HG03196 (cell line): Measurements from ENCODE around the gene GOLIM4.
"Not testable (repeated sequence)": the region's sequence is repeated elsewhere in the genome, so short reads cannot be mapped to it uniquely, and the experiment has no call there.

ENCODE experiments used
- ATAC-seq: cut with Tn5 transposase; IDR thresholded peaks from one replicate; pipeline ENCODE4 v1.9.1; 2021; ENCODE audit not compliant: unreplicated experiment

GOLIM4 gene, protein sequence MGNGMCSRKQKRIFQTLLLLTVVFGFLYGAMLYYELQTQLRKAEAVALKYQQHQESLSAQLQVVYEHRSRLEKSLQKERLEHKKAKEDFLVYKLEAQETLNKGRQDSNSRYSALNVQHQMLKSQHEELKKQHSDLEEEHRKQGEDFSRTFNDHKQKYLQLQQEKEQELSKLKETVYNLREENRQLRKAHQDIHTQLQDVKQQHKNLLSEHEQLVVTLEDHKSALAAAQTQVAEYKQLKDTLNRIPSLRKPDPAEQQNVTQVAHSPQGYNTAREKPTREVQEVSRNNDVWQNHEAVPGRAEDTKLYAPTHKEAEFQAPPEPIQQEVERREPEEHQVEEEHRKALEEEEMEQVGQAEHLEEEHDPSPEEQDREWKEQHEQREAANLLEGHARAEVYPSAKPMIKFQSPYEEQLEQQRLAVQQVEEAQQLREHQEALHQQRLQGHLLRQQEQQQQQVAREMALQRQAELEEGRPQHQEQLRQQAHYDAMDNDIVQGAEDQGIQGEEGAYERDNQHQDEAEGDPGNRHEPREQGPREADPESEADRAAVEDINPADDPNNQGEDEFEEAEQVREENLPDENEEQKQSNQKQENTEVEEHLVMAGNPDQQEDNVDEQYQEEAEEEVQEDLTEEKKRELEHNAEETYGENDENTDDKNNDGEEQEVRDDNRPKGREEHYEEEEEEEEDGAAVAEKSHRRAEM

DNA sequence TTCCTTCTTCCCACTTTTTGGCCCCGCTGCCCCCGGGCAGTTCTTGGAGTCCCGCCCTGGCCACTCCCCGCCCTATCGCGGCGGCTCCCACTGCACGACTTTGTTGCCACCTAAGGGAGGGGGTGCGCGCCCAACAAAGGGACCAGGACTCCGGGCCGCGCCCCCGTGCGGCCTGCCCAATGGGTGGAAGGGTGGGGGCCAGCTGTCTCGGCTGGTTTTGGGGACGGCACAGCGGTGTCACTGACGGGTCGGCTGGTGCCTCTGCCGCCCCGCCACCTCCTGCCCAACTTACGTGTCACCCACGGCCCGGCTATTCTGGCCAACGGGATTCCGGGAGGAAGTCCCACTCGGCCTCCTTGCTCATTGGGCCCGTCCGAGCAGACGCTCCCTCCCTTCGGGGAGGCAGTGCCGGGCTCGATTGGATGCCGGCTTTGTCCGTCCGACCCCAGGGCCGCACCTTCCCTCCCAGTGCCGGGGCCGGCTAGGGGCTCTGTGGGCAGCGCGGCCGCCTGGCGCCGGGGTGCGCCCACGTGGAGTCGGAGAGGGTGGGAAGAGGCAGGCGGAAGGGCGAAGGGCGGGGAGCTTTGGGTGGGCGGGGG is at the start of gene GOLIM4:
GOLIM4 (minus strand) TSS at position 314 of the 599 bp plus-strand sequence. CDS start 639 bp downstream, outside the sequence.
- ATAC-seq = peak; percentile 88

DNA sequence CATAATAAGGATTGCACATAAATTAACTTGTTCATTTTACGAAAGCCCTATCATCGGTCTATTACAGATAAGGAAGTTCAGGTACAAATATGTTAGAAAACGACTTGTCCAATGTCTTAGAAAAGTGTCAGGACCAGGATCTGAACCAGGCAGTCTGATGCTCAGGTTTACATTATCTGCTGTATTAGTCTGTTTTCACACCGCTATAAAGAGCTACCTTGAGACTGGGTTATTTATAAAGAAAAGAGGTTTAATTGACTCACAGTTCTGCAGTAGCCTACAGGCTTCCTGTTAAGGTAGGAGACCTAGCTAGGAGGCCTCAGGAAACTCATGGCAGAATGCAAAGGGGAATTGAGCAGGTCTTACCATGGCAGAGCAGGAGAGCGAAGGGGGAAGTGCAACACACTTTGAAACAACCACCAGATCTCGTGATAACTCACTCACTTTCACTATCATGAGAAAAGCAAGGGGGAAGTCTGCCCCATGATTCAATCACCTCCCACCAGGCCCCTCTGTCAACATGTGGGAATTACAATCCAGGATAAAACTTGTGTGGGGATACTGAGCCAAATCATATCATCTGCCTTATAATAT is 45.8 kb upstream of the GOLIM4 start:
- ATAC-seq = no peak

DNA sequence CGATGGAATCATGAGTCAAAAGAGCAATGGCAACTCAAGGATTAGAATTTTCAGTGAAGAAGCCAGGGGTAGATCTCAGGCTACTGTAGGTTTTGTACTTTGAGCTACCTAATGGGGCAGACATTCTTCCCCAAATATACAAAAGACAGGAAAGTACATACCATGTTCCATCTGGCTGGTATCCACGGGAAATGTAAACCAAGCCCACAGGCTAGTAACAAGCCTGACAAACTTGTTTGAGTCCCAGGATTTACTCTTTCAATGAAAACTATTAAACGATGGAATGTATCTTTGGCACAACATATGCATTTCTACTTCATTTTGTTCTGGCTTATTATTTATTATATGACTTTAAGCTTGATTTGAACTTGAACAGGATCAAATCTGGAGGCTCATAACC is 44.2 kb upstream of the GOLIM4 start:
- no peak for ATAC-seq

DNA sequence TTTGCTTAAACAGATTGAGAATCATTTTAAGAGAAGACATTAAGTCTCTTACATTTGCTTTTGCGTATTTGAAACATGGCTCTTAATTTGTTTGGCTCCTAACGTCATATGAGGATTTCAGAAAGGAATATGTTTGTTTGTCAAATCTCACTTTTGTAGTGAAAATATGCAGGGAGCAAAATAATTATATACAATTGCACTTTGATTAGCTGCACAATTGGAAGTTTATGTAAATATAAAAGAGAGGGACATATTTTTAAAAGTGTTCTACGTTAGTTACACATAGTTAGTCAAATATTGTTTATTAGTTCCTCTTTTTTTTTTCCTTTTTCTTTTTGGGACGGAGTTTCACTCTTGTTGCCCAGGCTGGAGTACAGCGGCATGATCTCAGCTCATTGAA is 42.7 kb upstream of the GOLIM4 start:
- ATAC-seq = no peak

DNA sequence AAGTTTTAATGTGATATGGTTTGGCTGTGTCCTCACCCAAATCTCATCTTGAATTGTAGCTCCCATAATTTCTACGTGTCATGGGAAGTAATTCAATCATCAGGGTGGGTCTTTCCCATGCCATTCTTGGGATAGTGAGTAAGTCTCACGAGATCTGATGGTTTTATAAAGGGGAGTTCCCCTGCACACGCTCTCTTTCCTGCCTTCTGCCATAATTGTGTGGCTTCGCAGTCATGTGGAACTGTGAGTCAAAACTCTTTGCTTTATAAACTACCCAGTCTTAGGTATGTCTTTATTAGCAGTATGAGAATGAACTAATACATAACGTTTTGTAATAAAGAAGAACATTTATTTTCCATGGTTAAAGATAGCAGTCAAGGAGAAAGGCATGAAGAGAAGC is 39.2 kb upstream of the GOLIM4 start:
- ATAC-seq = no peak

DNA sequence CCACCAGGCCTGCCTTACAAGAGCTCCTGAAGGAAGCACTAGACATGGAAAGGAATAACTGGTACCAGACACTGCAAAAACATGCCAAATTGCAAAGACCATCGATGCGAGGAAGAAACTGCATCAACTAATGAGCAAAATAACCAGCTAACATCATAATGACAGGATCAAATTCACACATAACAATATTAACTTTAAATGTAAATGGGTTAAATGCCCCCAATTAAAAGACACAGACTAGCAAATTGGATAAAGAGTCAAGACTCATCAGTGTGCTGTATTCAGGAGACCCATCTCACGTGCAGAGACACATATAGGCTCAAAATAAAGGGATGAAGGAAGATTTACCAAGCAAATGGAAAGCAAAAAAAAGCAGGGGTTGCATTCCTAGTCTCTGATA is 34.5 kb upstream of the GOLIM4 start:
- ATAC-seq = not testable (repeated sequence)

DNA sequence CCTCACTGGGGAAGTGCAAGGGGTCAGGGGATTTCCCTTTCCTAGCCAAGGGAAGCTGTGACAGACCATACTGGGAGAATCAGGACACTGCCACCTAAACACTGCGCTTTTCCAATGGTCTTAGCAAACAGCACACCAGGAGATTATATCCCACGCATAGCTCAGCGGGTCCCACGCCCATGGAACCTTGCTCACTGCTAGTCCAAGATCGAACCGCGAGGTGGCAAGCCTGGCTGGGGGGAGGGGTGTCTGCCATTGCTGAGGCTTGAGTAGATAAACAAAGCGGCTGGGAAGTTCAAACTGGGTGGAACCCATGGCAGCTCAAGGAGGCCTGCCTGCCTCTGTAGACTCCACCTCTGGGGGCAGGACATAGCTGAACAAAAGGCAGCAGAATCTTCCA is 32.7 kb upstream of the GOLIM4 start:
- not testable (repeated sequence) for ATAC-seq

DNA sequence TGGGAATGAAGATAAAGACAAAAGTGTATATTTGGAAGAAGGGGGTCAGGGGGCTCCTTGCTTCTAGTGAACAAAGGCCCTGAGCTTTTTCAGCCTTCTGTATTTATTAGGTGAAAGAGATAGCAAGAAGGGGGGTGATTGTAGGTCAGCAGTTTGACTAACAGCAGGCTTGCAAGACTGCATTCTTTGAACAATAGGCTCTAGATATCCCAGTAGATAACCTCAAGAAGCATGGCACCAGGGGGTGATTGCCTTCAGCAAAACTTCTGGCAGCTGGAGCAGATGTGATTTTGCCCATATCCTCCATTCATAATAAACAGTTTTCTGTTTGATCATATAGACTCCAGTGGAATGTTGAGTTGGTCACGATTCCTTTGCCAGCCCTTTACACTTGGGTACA is 31.7 kb upstream of the GOLIM4 start:
- ATAC-seq = no peak

DNA sequence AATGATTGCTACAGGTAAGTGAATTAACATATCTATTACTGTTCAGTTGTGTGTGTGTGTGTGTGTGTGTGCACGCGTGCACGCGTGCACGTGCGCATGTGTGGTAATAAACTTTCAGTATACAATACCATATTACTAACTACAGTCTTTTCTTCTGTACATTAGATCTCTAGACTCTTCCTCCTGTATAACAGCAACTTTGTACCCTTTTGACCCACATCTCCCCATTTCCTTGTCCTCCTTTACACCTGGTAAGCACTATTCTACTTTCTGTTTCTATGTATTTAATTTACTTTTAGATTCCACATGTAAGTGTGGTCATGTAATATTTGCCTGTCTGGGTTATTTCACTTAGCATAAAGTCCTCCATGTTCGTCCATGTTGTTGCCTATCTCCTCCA is 29.1 kb upstream of the GOLIM4 start:
- no peak for ATAC-seq

DNA sequence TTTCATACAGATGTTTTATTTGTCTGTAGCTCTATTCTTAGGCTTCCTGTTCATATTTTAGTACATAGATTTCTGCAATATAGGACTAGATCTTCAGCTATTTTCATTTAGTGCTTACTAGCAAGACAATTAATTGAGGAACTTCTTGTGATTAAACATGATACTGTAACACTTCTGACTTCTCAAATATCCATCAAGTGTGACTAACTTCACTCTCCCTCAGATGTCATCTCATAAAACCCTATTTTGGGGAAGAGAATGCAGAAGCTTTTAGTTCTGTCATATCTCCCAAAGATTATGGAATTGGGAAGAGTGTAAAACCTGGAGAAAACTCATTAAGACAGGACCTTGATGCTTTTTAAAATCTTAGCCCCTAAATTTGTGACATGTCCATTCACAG is 28.6 kb upstream of the GOLIM4 start:
- no peak for ATAC-seq

DNA sequence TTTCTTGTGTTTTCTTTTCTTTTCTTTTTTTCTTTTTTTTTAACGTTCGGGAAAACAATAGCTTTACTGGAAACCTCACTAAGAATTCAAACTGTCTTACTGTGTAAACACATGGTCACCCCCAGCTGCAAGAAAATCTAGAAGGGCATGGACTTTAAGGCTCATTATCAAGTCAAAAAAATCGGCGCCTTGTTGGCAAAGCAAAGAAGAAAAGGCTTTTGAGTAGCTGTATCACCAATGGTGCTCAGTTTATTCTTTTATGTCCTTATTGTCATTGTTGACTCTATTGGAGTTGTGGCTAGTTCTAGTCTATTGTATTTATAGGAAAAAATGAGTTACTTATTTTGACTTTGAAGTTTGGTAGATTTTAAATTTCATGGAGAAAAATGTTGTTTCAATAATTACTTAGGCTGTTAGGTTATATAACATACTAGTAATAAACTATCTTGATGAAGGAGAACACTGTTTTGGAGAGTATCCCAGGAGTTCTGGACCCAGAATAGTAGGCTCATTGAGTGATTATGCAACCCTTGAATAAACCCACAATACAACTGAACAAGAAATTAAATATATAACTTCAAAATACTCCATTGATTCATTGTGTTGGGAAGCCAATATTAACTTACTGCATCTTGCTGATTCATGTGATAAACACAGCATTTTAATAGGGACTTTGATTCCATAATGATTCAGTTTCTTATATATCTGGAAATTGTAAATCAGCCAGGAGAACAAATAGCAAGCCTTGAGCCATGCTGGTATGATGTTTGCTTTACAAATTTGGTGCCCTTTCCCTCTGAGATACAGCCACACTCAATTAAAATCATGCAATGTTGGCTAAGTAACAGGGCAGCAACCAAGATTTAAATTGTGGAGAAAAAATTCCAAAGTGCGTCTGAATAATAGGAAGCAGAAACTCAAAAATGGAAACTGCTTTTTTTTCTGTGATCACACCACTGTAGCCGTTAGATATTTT is 27.8 kb upstream of the GOLIM4 start:
- no peak for ATAC-seq

DNA sequence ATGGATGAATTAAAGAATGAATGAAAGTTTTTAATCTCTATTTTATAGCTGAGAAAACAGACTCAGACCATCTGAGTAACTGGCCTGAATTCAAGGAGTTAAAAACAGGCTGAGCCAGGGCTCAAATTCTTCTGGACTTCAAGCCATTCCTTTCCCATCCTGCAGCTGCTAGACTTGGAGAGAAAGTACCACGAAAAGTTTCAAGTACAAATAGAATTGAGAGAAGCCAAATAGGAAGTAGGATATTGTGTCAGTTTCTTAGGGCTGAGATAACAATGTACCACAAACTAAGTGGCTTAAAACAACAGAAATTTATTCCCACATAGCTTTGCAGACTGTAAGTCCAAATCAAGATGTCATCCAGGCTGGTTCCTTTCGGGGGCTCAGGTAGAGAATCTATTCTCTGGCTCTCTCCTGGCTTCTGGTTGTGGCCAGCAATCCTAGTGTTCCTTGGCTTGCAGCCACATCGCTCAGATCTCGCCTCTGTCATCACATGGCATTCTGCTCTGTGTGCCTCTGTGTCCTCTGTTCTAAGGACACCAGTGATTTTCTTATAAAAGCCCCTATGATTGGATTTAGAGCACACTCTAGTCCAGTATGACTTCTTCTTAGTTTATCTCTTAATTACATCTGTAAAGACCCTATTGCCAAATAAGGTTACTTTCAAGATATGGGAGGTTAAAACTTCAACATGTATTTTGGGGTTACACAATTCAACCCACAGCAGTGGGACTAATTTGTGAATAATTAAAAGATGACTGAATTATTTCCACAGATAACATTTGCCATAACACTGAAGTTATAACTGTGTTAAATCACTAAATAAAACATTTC is 25.7 kb upstream of the GOLIM4 start:
- no peak for ATAC-seq

DNA sequence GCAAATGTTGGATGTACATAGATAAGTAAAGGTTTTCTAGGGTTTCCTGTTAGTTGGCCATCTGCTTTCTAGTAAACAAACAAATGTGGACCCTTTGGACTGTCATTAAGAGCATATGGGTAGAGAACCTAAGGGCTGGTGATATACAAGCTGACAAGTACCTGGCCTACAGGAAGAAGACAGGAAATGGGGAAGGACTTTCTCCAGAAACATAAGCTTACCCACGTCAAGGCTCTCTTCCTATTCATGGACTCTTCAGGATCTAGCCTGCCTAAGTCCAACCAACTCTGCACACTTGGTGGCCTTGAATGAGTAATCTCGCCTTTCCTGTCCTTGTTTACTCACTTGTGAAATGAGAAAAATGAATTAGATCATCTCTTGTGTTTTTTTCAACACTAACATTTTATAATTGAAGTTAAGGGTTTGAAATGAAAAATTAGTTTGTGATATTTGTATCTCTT is 22.2 kb upstream of the GOLIM4 start:
- ATAC-seq = no peak

DNA sequence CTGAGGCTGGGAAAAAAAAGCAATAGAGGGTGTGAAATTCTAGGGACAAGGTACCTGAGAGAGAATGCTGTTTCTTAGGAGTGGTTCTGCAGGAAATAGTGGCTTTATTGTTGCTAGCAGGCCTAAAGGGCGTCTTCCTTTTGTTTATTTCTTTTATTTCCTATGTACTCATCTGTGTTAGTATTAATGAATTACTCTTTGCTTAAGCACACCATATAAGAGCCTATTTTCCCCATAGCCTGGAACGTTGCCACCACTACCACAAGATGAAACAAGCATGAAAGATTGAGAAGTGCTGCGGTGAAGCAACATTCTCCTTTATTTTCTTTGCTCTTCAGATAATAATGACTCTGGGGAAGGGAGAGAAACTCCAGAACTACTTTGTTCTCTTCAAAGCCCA is 21.3 kb upstream of the GOLIM4 start:
- no peak for ATAC-seq

DNA sequence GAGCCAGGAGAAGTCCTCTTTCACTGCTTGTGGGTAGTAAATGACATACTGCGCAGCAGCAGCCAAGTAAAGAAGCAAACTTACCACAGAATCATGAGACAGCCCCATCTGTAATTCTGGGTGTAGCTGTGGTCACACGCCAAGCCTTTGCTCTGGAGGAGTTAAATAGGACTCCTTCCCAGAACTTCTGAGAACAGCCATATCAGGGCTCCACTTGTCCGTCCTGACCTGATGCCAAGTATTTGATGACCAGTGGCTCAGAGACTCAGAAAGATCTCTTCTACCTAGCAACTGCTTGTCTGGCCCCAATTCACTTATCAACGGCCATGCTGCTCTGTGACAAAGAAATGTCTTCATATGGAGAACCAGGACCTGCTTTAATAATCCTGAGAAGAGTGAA is 20.6 kb upstream of the GOLIM4 start:
- ATAC-seq = no peak

DNA sequence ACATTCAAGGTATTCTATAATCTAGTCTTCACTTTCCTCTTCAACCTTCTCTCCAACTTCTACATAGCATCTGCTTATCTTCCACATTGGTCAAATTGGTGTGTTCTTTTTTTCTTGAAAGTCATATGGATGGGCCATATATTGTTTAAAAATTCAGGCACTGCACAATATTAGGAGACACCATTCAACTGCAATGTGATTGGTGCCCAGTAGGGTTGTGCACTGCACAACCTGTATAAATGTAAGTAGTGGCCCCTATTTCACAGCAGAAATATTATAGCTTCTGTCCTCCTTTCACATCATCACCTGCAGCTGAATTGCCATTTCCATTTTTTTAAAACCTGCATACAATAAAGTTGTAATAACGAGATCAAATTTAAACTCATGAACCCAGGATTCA is 18.1 kb upstream of the GOLIM4 start:
- ATAC-seq = no peak

DNA sequence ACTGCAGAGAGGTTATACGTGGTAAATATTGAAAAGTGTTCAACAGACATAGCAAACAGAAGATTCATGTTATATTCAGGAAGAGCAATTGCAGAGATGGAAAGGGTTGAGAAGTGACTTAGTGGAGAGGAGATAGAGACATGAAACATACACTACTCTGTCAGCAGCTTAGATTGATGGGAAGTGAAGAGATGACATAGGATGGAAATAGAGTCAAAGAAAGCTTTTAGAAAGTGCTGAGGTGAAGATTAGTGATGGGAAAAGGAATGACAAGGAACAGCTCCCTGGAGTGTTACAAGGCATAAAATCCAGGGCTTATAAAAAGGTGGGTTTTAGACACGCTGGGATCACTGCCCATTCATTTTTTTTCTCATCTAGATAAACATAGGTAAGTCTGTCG is 17.2 kb upstream of the GOLIM4 start:
- ATAC-seq = no peak

DNA sequence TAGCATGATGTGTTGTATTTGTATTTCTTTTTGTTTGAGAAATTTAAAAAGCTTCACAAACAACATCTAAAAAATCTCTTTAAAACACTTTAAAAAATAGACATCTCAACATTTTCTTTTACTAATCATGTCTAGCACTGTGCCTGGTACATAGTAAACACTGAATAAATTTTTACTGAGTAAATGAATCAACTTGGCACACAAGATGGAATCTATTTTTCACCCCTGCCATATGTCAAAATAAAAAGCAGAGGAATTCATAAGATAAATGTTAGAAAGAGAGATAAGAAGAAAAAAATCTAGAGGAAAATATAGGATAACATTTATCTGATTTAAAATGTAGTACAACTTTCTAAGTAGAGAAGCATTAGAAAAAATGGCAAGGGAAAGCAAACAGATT is 8.6 kb upstream of the GOLIM4 start:
- ATAC-seq = no peak

DNA sequence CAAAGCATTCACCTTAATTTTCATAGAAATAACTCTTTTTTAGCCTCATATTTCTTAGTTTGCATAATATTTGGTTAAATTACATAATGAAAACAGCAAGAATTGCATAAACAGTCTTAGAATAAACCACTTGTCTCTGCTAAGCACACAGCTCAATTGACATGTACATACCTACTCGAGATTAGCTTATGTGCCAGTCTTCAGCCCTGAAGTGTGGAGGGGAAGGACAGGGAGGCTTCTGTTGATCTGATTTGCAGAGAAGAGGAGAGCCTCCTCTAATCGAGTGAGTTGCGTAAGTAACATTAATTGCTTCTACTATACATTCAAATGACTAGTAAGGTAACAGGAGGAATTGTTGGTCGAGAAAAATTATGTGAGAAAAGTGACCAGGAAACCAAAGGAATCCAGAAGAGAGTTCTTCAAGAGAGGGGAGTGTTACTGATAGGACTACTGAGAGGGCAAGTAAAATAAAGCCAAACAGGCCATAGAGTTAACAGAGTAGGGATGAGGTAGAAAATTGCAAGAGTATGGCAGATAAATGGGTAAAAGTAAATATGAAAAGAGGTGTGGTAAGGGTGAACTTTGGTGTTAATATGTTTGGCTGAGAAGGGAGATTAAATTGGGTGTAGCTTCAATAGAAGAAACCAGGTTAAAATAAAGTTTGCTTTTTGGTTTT is 7.1 kb upstream of the GOLIM4 start:
- ATAC-seq = no peak
